MM.1S (cell line): ENCODE data around the gene HAND2.

Experiments used
- CTCF ChIP-seq: fragments of 300-600 bp; sonication (generic); IDR thresholded peaks from 2 replicates; pipeline ENCODE4 v1.5.1; 2016; ENCODE audit warnings: antibody characterized with exemption, low read length, mixed read lengths
- EZH2 ChIP-seq: fragments of 300-600 bp; sonication (generic); optimal IDR thresholded peaks from 2 replicates; pipeline ENCODE3; 2017; ENCODE audit warnings: low read depth, mild to moderate bottlenecking, antibody characterized with exemption, low read length, mixed read lengths

- TF ChIP-seq CTCF (no peak), EZH2 (no peak)
These were observed 26.5 kb downstream of the HAND2 start for GRCh38 chr4:173503330-173504180.
